B cell (primary cell): Measurements from ENCODE around the gene MCRS1. TPM values are rescaled to one million over a fixed set of nuclear protein-coding genes. Genes with fewer than 3 reads are reported as not detected.
A peak's percentile ranks its signal among the peaks of the same experiment; 100 is the strongest.

Source experiments
- ATAC-seq: fragments of 200-7000 bp; cut with Tn5 transposase; one replicate; pipeline ENCODE4 v1.10.0; 2021; ENCODE audit warnings: low read depth, mild to moderate bottlenecking, moderate number of reproducible peaks, moderate library complexity
- CTCF ChIA-PET: fragments of 350-600 bp; sonication (Branson Sonifier 250); formaldehyde crosslinking; loops from one replicate; lab custom pipeline; 2021; ENCODE audit warnings: antibody characterized with exemption, inconsistent platforms; lab: Charles Lee
- POLR2A ChIA-PET: fragments of 350-600 bp; sonication (Branson Sonifier 250); formaldehyde crosslinking; loops from one replicate; lab custom pipeline; 2021; ENCODE audit warnings: antibody characterized with exemption; lab: Charles Lee
- DNase-seq: peaks from one replicate; pipeline ENCODE4 v3.0.0; 2013
- H2AFZ ChIP-seq: 2 replicates; pipeline ENCODE4 v1.6.1; 2012; ENCODE audit warnings: mild to moderate bottlenecking, low read depth, low read length; ENCODE audit not compliant: insufficient read depth, poor library complexity, severe bottlenecking
- H3K27ac ChIP-seq, 2 donors: 1 replicate in 1 of 2; 2 replicates in 1 of 2; pipeline ENCODE4 v1.5.1; 2012 to 2013; ENCODE audit warnings: low read length in 2 of 2, mild to moderate bottlenecking in 2 of 2, moderate library complexity in 1 of 2
- H3K27me3 ChIP-seq, 4 experiments: fragments of 200-600 bp in 1 of 4; sonication (generic) in 1 of 4; replicated peaks in 1 of 4; 1 replicate in 2 of 4; 2 replicates in 2 of 4; pipeline versions ENCODE4 v1.6.1 to v1.7.0; 2013 to 2016; ENCODE audit warnings: low read length in 3 of 4, mild to moderate bottlenecking in 2 of 4, mixed read lengths in 1 of 4, moderate library complexity in 1 of 4; ENCODE audit not compliant: insufficient read depth in 4 of 4, control insufficient read depth in 3 of 4; ENCODE audit errors: control extremely low read depth in 1 of 4
- H3K36me3 ChIP-seq, 2 experiments: replicated peaks in 1 of 2; 1 replicate in 1 of 2; 2 replicates in 1 of 2; pipeline versions ENCODE4 v1.6.1 to v1.7.1; 2013; ENCODE audit warnings: low read length in 1 of 2; ENCODE audit not compliant: insufficient read depth in 2 of 2, control insufficient read depth in 1 of 2; ENCODE audit errors: control extremely low read depth in 1 of 2, extremely low read depth in 1 of 2
- H3K4me1 ChIP-seq, 2 donors: fragments of 200-600 bp in 1 of 2; sonication (generic) in 1 of 2; 1 replicate in 1 of 2; 2 replicates in 1 of 2; pipeline versions ENCODE4 v1.5.1 to v1.6.1; 2013 to 2017; ENCODE audit warnings: low read length in 2 of 2; ENCODE audit not compliant: control insufficient read depth in 2 of 2, insufficient read depth in 2 of 2
- H3K4me2 ChIP-seq: replicated peaks from 2 replicates; pipeline ENCODE3; 2012; ENCODE audit warnings: mild to moderate bottlenecking, low read depth, low read length; ENCODE audit not compliant: poor library complexity, severe bottlenecking
- H3K4me3 ChIP-seq, 5 experiments: fragments of 200-600 bp in 1 of 5; sonication (generic) in 1 of 5; 1 replicate in 3 of 5; 2 replicates in 2 of 5; pipeline versions ENCODE4 v1.5.1 to v1.7.0; 2011 to 2016; ENCODE audit warnings: low read length in 4 of 5, mild to moderate bottlenecking in 4 of 5, low read depth in 2 of 5, control low read depth in 1 of 5, moderate library complexity in 1 of 5; ENCODE audit not compliant: insufficient read depth in 1 of 5; ENCODE audit errors: control extremely low read depth in 1 of 5, extremely low read depth in 1 of 5
- H3K79me2 ChIP-seq: fragments of 200-600 bp; sonication (generic); one replicate; pipeline ENCODE4 v1.6.0; 2016; ENCODE audit warnings: low read length; ENCODE audit not compliant: control insufficient read depth, insufficient read depth
- H3K9ac ChIP-seq: fragments of 200-600 bp; sonication (generic); 2 replicates; pipeline ENCODE4 v1.6.1; 2017; ENCODE audit warnings: mild to moderate bottlenecking, low read length, moderate library complexity
- H3K9me3 ChIP-seq, 3 donors: one replicate each; pipeline versions ENCODE4 v1.6.1 to v1.7.1; 2013; ENCODE audit warnings: low read length in 2 of 3; ENCODE audit not compliant: control insufficient read depth in 2 of 3, insufficient read depth in 1 of 3; ENCODE audit errors: control extremely low read depth in 1 of 3
- H4K20me1 ChIP-seq: 2 replicates; pipeline ENCODE4 v1.6.0; 2012; ENCODE audit warnings: mild to moderate bottlenecking, low read length; ENCODE audit not compliant: insufficient read depth, control insufficient read depth, poor library complexity, severe bottlenecking
- H3K27ac Mint-ChIP-seq: one replicate; pipeline ENCODE4 v1.8.0; 2021; ENCODE audit warnings: mixed read lengths
- H3K27me3 Mint-ChIP-seq: one replicate; pipeline ENCODE4 v1.8.0; 2021; ENCODE audit warnings: mixed read lengths
- H3K4me1 Mint-ChIP-seq: one replicate; pipeline ENCODE4 v1.8.0; 2021; ENCODE audit warnings: mixed read lengths
- H3K4me3 Mint-ChIP-seq: one replicate; pipeline ENCODE4 v1.8.0; 2021; ENCODE audit warnings: mixed read lengths
- H3K9me3 Mint-ChIP-seq: one replicate; pipeline ENCODE4 v1.8.0; 2022; ENCODE audit warnings: mixed read lengths; ENCODE audit not compliant: insufficient read depth
- CTCF ChIP-seq: fragments of 200-600 bp; IDR thresholded peaks from one replicate; pipeline ENCODE4 v1.8.0; 2022; ENCODE audit warnings: antibody characterized with exemption, mild to moderate bottlenecking
- EZH2 ChIP-seq: IDR thresholded peaks from 2 replicates; pipeline ENCODE4 v1.6.1; 2012; ENCODE audit warnings: borderline replicate concordance, low read depth, mild to moderate bottlenecking, moderate library complexity, low read length; ENCODE audit not compliant: insufficient read depth, poor library complexity, severe bottlenecking
- WGBS: methylation state at CpG from one replicate; pipeline ENCODE4 v1.1.5; 2013; ENCODE audit warnings: missing lambda C conversion rate; ENCODE audit not compliant: insufficient coverage; 5-methylcytosine and 5-hydroxymethylcytosine counted together
- intact Hi-C: fragments of 100-400 bp; cut with micrococcal nuclease; formaldehyde crosslinking; loops from one replicate; pipeline ENCODE4 v1.10.0; 2022
- polyA plus RNA-seq: library from polyadenylated mRNA; depleted of rRNA; stranded (reverse); fragments of >200 nt; gene quantifications from 2 replicates; pipeline ENCODE4 v1.2.3, GENCODE V29; 2012
- total RNA-seq, 2 donors: library from RNA; stranded (reverse); fragments of 120-200 nt in 1 of 2; gene quantifications; 1 replicate in 1 of 2; 2 replicates in 1 of 2; pipeline versions ENCODE4 v1.2.3 to v1.2.4, GENCODE V29; 2013 to 2022

Gene MCRS1
- total and polyA plus RNA-seq, 2 donors (not counting 1 experiment from before 2014, with no cell fraction given) = 81.1 to 107 TPM

- POLR2A ChIA-PET = interaction anchor here (1.2 kb wide), 1 partner anchor 246 kb away, joined by 3 read pairs; the partner anchor contains the start of gene TROAP
- Histone ChIP-seq H3K36me3 (peaks cover 0 to 30% of the 10 kb centered on the region in 2 experiments), H3K9ac (peak overlapping the region; percentile 97), H3K4me3 (peak overlapping the region; percentile 62 to 98 (median 91)), H4K20me1 (peaks cover 37% of the 10 kb centered on the region), H3K4me2 (peak overlapping the region; percentile 91), H3K27me3 (no peaks in the 10 kb centered on the region), H3K9me3 (no peaks in the 10 kb centered on the region), H3K79me2 (peaks cover 77% of the 10 kb centered on the region), H3K27ac (peak overlapping the region in 1 of 2 donors; percentile 97), H3K4me1 (peaks cover 15 to 29% of the 10 kb centered on the region in 2 donors), H2AFZ (peak overlapping the region; percentile 97)
- Mint-ChIP-seq H3K27me3 (no peaks in the 10 kb centered on the region), H3K4me3 (peak overlapping the region; percentile 99), H3K4me1 (peaks cover 28% of the 10 kb centered on the region), H3K9me3 (no peaks in the 10 kb centered on the region), H3K27ac (peak overlapping the region; percentile 99)
- intact Hi-C loops = loop anchor here (1.0 to 5.0 kb wide), 3 partner anchors 54 to 259 kb away; partner anchors contain the start of genes NCKAP5L and TMBIM6
- ATAC-seq (no peak), DNase-seq (no peak)
- CTCF ChIA-PET = interaction anchor here (0.6 to 1.0 kb wide), 2 partner anchors 54 to 885 kb away, joined by 3 to 4 read pairs; no protein-coding TSS in a partner anchor
- WGBS = 3% methylated on average over 16 of the region's 19 CpGs
- no peak for TF ChIP-seq CTCF
Observed at GRCh38 chr12:49568442-49569162, 660 bp upstream of the MCRS1 start.

- Histone ChIP-seq H2AFZ (peak overlapping the region; percentile 97), H3K4me2 (peak overlapping the region; percentile 91), H3K79me2 (peaks cover 67% of the 10 kb centered on the region), H3K27ac (peak overlapping the region; percentile 91 to 97), H3K4me3 (peak overlapping the region; percentile 62 to 98 (median 91)), H3K9ac (peak overlapping the region; percentile 97), H3K36me3 (peaks cover 0 to 39% of the 10 kb centered on the region in 2 experiments), H3K27me3 (no peaks in the 10 kb centered on the region), H3K4me1 (peaks cover 15 to 29% of the 10 kb centered on the region in 2 donors), H3K9me3 (no peaks in the 10 kb centered on the region), H4K20me1 (peaks cover 40% of the 10 kb centered on the region)
- peak overlapping the region; percentile 99 for H3K4me3 Mint-ChIP-seq
- intact Hi-C loops = loop anchor here (1.0 to 5.0 kb wide), 2 partner anchors 29 to 260 kb away; partner anchors contain the start of gene NCKAP5L
- DNase-seq (no peak), ATAC-seq (no peak)
- ChIA-PET CTCF (interaction anchor here (0.6 to 1.5 kb wide), 3 partner anchors 16 to 505 kb away, joined by 3 to 6 read pairs (median 3); no protein-coding TSS in a partner anchor), POLR2A (interaction anchor here (0.6 to 1.5 kb wide), 5 partner anchors 13 to 702 kb away, joined by 3 to 12 read pairs (median 4); partner anchors contain the start of genes RND1 and TROAP)
- H3K27me3 Mint-ChIP-seq = no peaks in the 10 kb centered on the region
- WGBS = 5% methylated on average over 11 of the region's 11 CpGs
- TF ChIP-seq CTCF = no peak
- TF ChIP-seq EZH2 = no peak
- peak overlapping the region; percentile 99 for H3K27ac Mint-ChIP-seq
- H3K4me1 Mint-ChIP-seq = peaks cover 28% of the 10 kb centered on the region
- no peaks in the 10 kb centered on the region for H3K9me3 Mint-ChIP-seq
Observed at GRCh38 chr12:49567302-49567610, 686 bp downstream of the MCRS1 start.
